Fibroblast of lung (primary cell): ENCODE measurements around the gene RETN. TPM values are rescaled to one million over a fixed set of nuclear protein-coding genes. Genes with fewer than 3 reads are reported as not detected.

Experiments
- DNase-seq, 2 donors: peaks; one replicate each; pipeline versions ENCODE4 v3.0.0 to v3.0.0-alpha.2; 2010; ENCODE audit warnings: low read depth in 2 of 2
- H2AFZ ChIP-seq: 2 replicates; pipeline ENCODE4 v1.5.1; 2012; ENCODE audit warnings: low read length, control low read depth, inconsistent platforms
- H3K27ac ChIP-seq: 2 replicates; pipeline ENCODE4 v1.5.1; 2011; ENCODE audit warnings: low read length, control low read depth; ENCODE audit not compliant: insufficient read depth
- H3K27me3 ChIP-seq: 2 replicates; pipeline ENCODE4 v1.5.1; 2011; ENCODE audit warnings: mild to moderate bottlenecking, low read length; ENCODE audit not compliant: control insufficient read depth, insufficient read depth
- H3K36me3 ChIP-seq: 2 replicates; pipeline ENCODE4 v1.5.1; 2011; ENCODE audit warnings: low read length; ENCODE audit not compliant: control insufficient read depth, insufficient read depth
- H3K4me1 ChIP-seq: 2 replicates; pipeline ENCODE4 v1.5.1; 2011; ENCODE audit warnings: low read length; ENCODE audit not compliant: control insufficient read depth, insufficient read depth; ENCODE audit errors: extremely low read depth
- H3K4me2 ChIP-seq: 2 replicates; pipeline ENCODE4 v1.5.1; 2011; ENCODE audit warnings: low read length, control low read depth; ENCODE audit not compliant: insufficient read depth; ENCODE audit errors: extremely low read depth
- H3K4me3 ChIP-seq, 4 experiments: fragments of 200-600 bp in 1 of 4; sonication (generic) in 1 of 4; replicated peaks in 1 of 4; 2 replicates each; pipeline ENCODE4 v1.5.1; 2011 to 2016; ENCODE audit warnings: low read length in 4 of 4, low read depth in 3 of 4, mild to moderate bottlenecking in 3 of 4, control low read depth in 2 of 4, inconsistent platforms in 1 of 4, mixed read lengths in 1 of 4; ENCODE audit not compliant: insufficient read depth in 1 of 4; ENCODE audit errors: control extremely low read depth in 1 of 4
- H3K79me2 ChIP-seq: 2 replicates; pipeline ENCODE4 v1.5.1; 2012; ENCODE audit warnings: mild to moderate bottlenecking, low read length, inconsistent platforms; ENCODE audit not compliant: control insufficient read depth, insufficient read depth
- H3K9ac ChIP-seq: 2 replicates; pipeline ENCODE4 v1.5.1; 2011; ENCODE audit warnings: mild to moderate bottlenecking, low read length, control low read depth; ENCODE audit not compliant: insufficient read depth
- H3K9me3 ChIP-seq: 2 replicates; pipeline ENCODE4 v1.5.1; 2012; ENCODE audit warnings: low read depth, low read length; ENCODE audit not compliant: control insufficient read depth, insufficient read depth
- H4K20me1 ChIP-seq: 2 replicates; pipeline ENCODE4 v1.5.1; 2011; ENCODE audit warnings: low read length; ENCODE audit not compliant: control insufficient read depth, insufficient read depth; ENCODE audit errors: extremely low read depth
- CTCF ChIP-seq, 2 donors: IDR thresholded peaks in 1 of 2; conservative IDR thresholded peaks in 1 of 2; 1 replicate in 1 of 2; 2 replicates in 1 of 2; pipeline ENCODE4 v1.5.1; 2011 to 2012; ENCODE audit warnings: low read length in 2 of 2, control low read depth in 1 of 2, inconsistent platforms in 1 of 2, low read depth in 1 of 2, mild to moderate bottlenecking in 1 of 2
- EZH2 ChIP-seq: IDR thresholded peaks from 2 replicates; pipeline ENCODE4 v1.5.1; 2012; ENCODE audit warnings: low read length, control low read depth, mild to moderate bottlenecking; ENCODE audit errors: missing control alignments
- polyA minus RNA-seq: library from RNA; depleted of rRNA, polyadenylated mRNA; stranded (reverse); fragments of >200 nt; gene quantifications from 2 replicates; pipeline ENCODE4 v1.2.3, GENCODE V29; 2011; ENCODE audit warnings: low replicate concordance
- polyA plus RNA-seq, 2 donors: library from polyadenylated mRNA; depleted of rRNA in 1 of 2; stranded (reverse) in 1 of 2; unstranded in 1 of 2; fragments of >200 nt; gene quantifications; 2 replicates each; pipeline ENCODE4 v1.2.1, GENCODE V29; 2011 to 2012; ENCODE audit warnings: missing spikeins in 1 of 2
- total RNA-seq: library from RNA; depleted of rRNA; stranded (reverse); fragments of >200 nt; gene quantifications from 2 replicates; pipeline ENCODE4 v1.2.1, GENCODE V29; 2014

Gene RETN, protein sequence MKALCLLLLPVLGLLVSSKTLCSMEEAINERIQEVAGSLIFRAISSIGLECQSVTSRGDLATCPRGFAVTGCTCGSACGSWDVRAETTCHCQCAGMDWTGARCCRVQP
- total RNA-seq: not detected in 2 replicates
- polyA plus RNA-seq: not detected in 2 replicates
- polyA plus RNA-seq (2012): not detected in 2 replicates
- not detected in 2 replicates for polyA minus RNA-seq

DNA sequence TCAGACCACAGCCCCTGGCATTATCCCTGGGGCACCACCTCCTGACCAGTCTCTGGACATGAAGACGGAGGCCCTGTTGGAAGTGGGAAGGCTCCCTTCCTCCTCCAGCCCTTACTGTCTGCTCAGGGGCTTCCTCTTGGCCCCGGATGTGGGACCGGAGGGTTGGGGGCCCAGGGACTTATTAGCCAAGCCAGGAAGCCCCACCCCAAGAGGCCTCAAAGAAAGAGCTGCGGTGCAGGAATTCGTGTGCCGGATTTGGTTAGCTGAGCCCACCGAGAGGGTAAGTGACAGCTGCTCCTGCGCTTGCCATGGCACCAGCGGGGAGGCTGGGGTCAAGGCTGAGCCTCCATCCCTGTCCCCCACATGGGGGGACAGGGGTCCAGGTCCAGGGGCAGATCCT is at the start of gene RETN:
Gene RETN, plus strand, starts transcription at position 208 of the 400 bp plus-strand sequence. CDS start 278 bp downstream, outside the sequence.
- Histone ChIP-seq H3K4me2 (no peak within 1 kb of the TSS), H3K9me3 (no peaks in the 10 kb centered on the region), H3K27ac (no peak within 1 kb of the TSS), H4K20me1 (no peaks in the 10 kb centered on the region), H3K27me3 (no peaks in the 10 kb centered on the region), H2AFZ (no peak within 1 kb of the TSS), H3K36me3 (no peaks in the 10 kb centered on the region), H3K4me1 (no peaks in the 10 kb centered on the region), H3K79me2 (no peaks in the 10 kb centered on the region), H3K9ac (no peak within 1 kb of the TSS), H3K4me3 (no peak within 1 kb of the TSS)
- DNase-seq: no peak
- no peak for TF ChIP-seq EZH2
- no peak for TF ChIP-seq CTCF (conservative IDR thresholded peaks at IDR 0.05 in 1 of 2, IDR thresholded peaks at IDR 0.05 in 1 of 2; ENCODE audit: low read depth in 1 of 2, low read length in 2 of 2)

DNA sequence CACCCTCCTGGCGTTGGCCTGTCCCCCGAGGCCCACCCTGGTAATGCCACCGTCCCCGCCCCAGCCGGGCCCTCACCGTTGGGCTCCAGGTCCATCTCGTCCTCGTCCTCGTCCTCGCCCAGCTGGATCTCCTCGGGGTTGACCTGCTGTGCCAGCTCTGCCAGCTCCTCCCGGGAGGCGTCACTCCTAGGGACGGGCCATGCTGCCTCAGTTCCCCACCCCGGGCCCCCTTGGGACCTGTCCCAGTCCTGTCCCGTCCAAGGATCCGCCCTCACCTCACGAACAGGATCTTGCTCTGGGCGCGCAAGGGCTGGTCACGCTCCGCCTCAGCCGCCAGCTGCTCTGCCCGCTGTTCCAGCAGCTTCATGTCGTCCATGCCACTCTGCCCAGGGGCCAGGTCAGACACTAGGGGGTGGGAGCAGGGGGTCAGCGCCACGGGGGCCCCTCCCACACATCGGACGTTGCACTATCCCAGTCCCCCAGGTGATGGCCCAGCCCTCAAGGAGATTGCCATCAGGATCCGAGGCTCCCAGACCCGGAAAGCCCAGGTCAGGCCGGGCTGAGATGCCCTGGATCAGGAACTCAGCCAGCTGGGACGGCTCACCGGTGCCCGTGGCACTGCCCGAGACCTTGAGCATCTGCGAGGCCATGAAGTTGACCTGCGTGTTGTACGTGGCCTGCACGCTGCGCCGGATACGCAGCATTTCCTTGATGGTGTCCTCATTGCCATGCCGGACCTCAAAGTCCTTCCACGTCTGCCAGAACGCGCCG is 49.0 kb upstream of the RETN start:
- Histone ChIP-seq H3K27me3 (no peaks in the 10 kb centered on the region), H2AFZ (no peak overlapping the region), H3K4me1 (no peaks in the 10 kb centered on the region), H3K9me3 (no peaks in the 10 kb centered on the region), H3K27ac (no peak overlapping the region), H4K20me1 (no peaks in the 10 kb centered on the region), H3K79me2 (no peaks in the 10 kb centered on the region), H3K4me2 (no peak overlapping the region), H3K9ac (no peak overlapping the region), H3K4me3 (no peak overlapping the region), H3K36me3 (peaks cover 22% of the 10 kb centered on the region)
- TF ChIP-seq EZH2 (no peak), CTCF (conservative IDR thresholded peaks at IDR 0.05 in 1 of 2, IDR thresholded peaks at IDR 0.05 in 1 of 2; ENCODE audit: low read depth in 1 of 2, low read length in 2 of 2) (no peak)
- no peak for DNase-seq

GRCh38 chr19:7620442-7621412 is 48.1 kb upstream of the RETN start:
- Histone ChIP-seq H2AFZ (no peak overlapping the region), H3K27me3 (no peaks in the 10 kb centered on the region), H3K4me3 (no peak overlapping the region), H3K79me2 (no peaks in the 10 kb centered on the region), H3K4me2 (no peak overlapping the region), H3K4me1 (no peaks in the 10 kb centered on the region), H4K20me1 (no peaks in the 10 kb centered on the region), H3K36me3 (peaks cover 25% of the 10 kb centered on the region), H3K9me3 (no peaks in the 10 kb centered on the region), H3K27ac (no peak overlapping the region), H3K9ac (no peak overlapping the region)
- TF ChIP-seq EZH2 (no peak), CTCF (conservative IDR thresholded peaks at IDR 0.05 in 1 of 2, IDR thresholded peaks at IDR 0.05 in 1 of 2; ENCODE audit: low read depth in 1 of 2, low read length in 2 of 2) (no peak)
- no peak for DNase-seq
